PC-9 (cell line): Measurements from ENCODE around the gene ZNF586. TPM values are rescaled to one million over a fixed set of nuclear protein-coding genes. Genes with fewer than 3 reads are reported as not detected.

Source experiments
- BruUV-seq: library from RNA; stranded (reverse); fragments of 400-500 nt; replicated peaks from 2 replicates; lab custom pipeline; 2021; lab: Mats Ljungman, UMichigan
- CTCF ChIA-PET: fragments of 300-600 bp; sonication (Branson Sonifier 250); formaldehyde crosslinking; loops from one replicate; lab custom pipeline; 2022; ENCODE audit warnings: antibody characterized with exemption; lab: Charles Lee
- POLR2A ChIA-PET: fragments of 300-600 bp; sonication (Branson Sonifier 250); formaldehyde crosslinking; loops from one replicate; lab custom pipeline; 2022; ENCODE audit warnings: antibody characterized with exemption; ENCODE audit not compliant: unreplicated experiment; lab: Charles Lee
- DNase-seq, 2 experiments: peaks; one replicate each; pipeline versions ENCODE4 v3.0.0 to v3.0.0-alpha.2; 2015 to 2022; ENCODE audit warnings: mixed read lengths in 1 of 2
- H2AFZ ChIP-seq: fragments of 200-600 bp; sonication (generic); 2 replicates; pipeline ENCODE4 v1.8.1; 2017; ENCODE audit warnings: antibody characterized with exemption
- H3F3A ChIP-seq: fragments of 200-600 bp; sonication (generic); 2 replicates; pipeline ENCODE4 v1.8.1; 2017; ENCODE audit warnings: antibody characterized with exemption, mild to moderate bottlenecking, low read depth; ENCODE audit not compliant: insufficient read depth
- H3K27ac ChIP-seq: fragments of 200-600 bp; sonication (generic); 2 replicates; pipeline ENCODE4 v1.6.1; 2016; ENCODE audit warnings: mixed run types
- H3K27me3 ChIP-seq: fragments of 200-600 bp; sonication (generic); 2 replicates; pipeline ENCODE4 v1.6.1; 2016; ENCODE audit warnings: low read depth, mixed run types; ENCODE audit not compliant: insufficient read depth
- H3K36me3 ChIP-seq: fragments of 200-600 bp; sonication (generic); 2 replicates; pipeline ENCODE4 v1.6.1; 2016; ENCODE audit warnings: low read depth, mixed run types
- H3K4me1 ChIP-seq: fragments of 200-600 bp; sonication (generic); replicated peaks from 2 replicates; pipeline ENCODE4 v1.6.1; 2016; ENCODE audit warnings: mixed run types; ENCODE audit not compliant: insufficient read depth
- H3K4me2 ChIP-seq: fragments of 200-600 bp; sonication (generic); 2 replicates; pipeline ENCODE4 v1.6.1; 2017; ENCODE audit warnings: mixed run types
- H3K4me3 ChIP-seq: fragments of 200-600 bp; sonication (generic); 2 replicates; pipeline ENCODE4 v1.6.1; 2016; ENCODE audit warnings: mixed run types
- H3K79me2 ChIP-seq: fragments of 200-600 bp; sonication (generic); 2 replicates; pipeline ENCODE4 v1.6.1; 2017; ENCODE audit warnings: low read depth, mixed run types
- H3K9me2 ChIP-seq: fragments of 200-600 bp; sonication (generic); 2 replicates; pipeline ENCODE4 v1.8.1; 2017; ENCODE audit warnings: mild to moderate bottlenecking; ENCODE audit not compliant: insufficient read depth
- H3K9me3 ChIP-seq: fragments of 200-600 bp; sonication (generic); 2 replicates; pipeline ENCODE4 v1.8.1; 2016; ENCODE audit warnings: low read depth; ENCODE audit not compliant: insufficient read depth
- H4K20me1 ChIP-seq: fragments of 200-600 bp; sonication (generic); 2 replicates; pipeline ENCODE4 v1.8.1; 2017; ENCODE audit not compliant: insufficient read depth
- EZH2 ChIP-seq: fragments of 200-600 bp; sonication (generic); IDR thresholded peaks from 2 replicates; pipeline ENCODE4 v1.8.0; 2017; ENCODE audit warnings: antibody characterized with exemption, low read depth
- intact Hi-C: fragments of 100-400 bp; cut with micrococcal nuclease; formaldehyde crosslinking; loops from one replicate; pipeline ENCODE4 v1.10.0; 2022; ENCODE audit not compliant: unreplicated experiment
- total RNA-seq: library from RNA; stranded (reverse); gene quantifications from 2 replicates; pipeline ENCODE4 v1.2.3, GENCODE V29; 2021
- TF ChIP-seq, protein P1 (sequence below): fragments of 200-600 bp; sonication (generic); conservative IDR thresholded peaks from 2 replicates; pipeline ENCODE4 v1.6.1; 2017; ENCODE audit warnings: mixed run types, antibody characterized with exemption, mild to moderate bottlenecking, moderate library complexity

Gene ZNF586
- total RNA-seq, 1 experiment from 2014 or later, result 21.3 TPM

DNA sequence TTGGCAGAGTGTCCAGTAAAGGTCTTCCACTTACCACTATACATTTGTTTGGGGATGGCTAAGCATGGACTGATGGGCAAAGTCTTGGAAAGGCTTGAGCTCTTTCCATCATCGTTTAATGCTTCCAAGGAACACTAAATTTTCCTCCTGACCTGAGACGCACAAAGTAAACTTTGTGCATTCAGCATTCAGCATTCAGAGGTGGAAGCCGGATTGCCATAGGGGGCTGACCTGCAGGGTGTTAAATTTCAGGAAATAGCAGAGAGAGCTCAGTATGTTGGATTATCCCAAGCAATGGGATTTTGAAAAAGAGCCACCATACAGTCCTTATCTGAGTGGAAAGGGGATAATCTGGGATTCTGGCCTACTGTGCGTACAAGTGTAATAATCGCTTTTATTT lies 31.2 kb downstream of the ZNF586 start:
- Histone ChIP-seq H4K20me1 (no peaks in the 10 kb centered on the region), H3F3A (peaks cover 38% of the 10 kb centered on the region), H3K4me2 (no peak overlapping the region), H3K4me3 (no peak overlapping the region), H3K36me3 (peaks cover 10% of the 10 kb centered on the region; the same call in 1 of the 2 replicates), H3K9me3 (no peaks in the 10 kb centered on the region), H3K79me2 (0 out of 2 replicates have a peak, but pooled peaks cover 6% of the 10 kb centered on the region), H3K9me2 (no peaks in the 10 kb centered on the region), H3K27ac (no peak overlapping the region), H3K4me1 (peaks cover 30% of the 10 kb centered on the region), H3K27me3 (no peaks in the 10 kb centered on the region), H2AFZ (no peak overlapping the region)
- DNase-seq, result no peak
- CTCF ChIA-PET, result no interaction called here
- BruUV-seq, result no TSS peak
- POLR2A ChIA-PET, result interaction anchor here (0.6 kb wide), 1 partner anchor 19 kb away, joined by 5 read pairs; no protein-coding TSS in a partner anchor
- TF ChIP-seq, protein P1, sequence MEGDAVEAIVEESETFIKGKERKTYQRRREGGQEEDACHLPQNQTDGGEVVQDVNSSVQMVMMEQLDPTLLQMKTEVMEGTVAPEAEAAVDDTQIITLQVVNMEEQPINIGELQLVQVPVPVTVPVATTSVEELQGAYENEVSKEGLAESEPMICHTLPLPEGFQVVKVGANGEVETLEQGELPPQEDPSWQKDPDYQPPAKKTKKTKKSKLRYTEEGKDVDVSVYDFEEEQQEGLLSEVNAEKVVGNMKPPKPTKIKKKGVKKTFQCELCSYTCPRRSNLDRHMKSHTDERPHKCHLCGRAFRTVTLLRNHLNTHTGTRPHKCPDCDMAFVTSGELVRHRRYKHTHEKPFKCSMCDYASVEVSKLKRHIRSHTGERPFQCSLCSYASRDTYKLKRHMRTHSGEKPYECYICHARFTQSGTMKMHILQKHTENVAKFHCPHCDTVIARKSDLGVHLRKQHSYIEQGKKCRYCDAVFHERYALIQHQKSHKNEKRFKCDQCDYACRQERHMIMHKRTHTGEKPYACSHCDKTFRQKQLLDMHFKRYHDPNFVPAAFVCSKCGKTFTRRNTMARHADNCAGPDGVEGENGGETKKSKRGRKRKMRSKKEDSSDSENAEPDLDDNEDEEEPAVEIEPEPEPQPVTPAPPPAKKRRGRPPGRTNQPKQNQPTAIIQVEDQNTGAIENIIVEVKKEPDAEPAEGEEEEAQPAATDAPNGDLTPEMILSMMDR, result no peak
- no peak for TF ChIP-seq EZH2
- intact Hi-C loops, result no loop called here

DNA sequence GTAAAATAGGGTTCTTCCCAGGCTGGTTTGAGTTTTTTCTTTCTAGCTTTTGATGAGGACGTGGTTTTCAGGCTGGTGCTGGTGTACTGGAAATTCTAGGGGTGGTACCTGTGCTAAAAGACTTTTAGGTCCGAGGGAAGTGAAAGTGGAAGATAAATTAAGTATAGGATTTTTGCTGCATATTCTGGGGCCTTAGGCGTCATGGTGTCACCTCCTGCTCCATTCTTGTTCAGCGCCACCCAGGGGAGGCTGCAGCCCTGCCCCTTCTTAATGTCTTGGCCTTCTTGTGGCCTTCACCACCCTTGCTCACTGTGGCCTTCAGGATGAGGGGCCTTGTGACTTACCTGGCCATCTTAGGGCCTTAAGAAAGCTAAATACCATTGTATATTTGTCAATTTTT lies 32.8 kb downstream of the ZNF586 start:
- peaks cover 16% of the 10 kb centered on the region; the same call in 1 of the 2 replicates for H3K79me2 ChIP-seq
- H3K9me2 ChIP-seq, result no peaks in the 10 kb centered on the region
- intact Hi-C loops, result no loop called here
- H3K27ac ChIP-seq, result no peak overlapping the region
- H4K20me1 ChIP-seq, result no peaks in the 10 kb centered on the region
- ChIA-PET CTCF (no interaction called here), POLR2A (no interaction called here)
- H3F3A ChIP-seq, result peaks cover 38% of the 10 kb centered on the region
- H3K4me3 ChIP-seq, result no peak overlapping the region
- no peaks in the 10 kb centered on the region for H3K27me3 ChIP-seq
- no peak for DNase-seq
- no peak overlapping the region for H2AFZ ChIP-seq
- peaks cover 10% of the 10 kb centered on the region; the same call in 1 of the 2 replicates for H3K36me3 ChIP-seq
- BruUV-seq, result no TSS peak
- no peaks in the 10 kb centered on the region for H3K9me3 ChIP-seq
- no peak overlapping the region for H3K4me2 ChIP-seq
- H3K4me1 ChIP-seq, result peaks cover 31% of the 10 kb centered on the region
- TF ChIP-seq, protein P1, result no peak
- no peak for TF ChIP-seq EZH2

DNA sequence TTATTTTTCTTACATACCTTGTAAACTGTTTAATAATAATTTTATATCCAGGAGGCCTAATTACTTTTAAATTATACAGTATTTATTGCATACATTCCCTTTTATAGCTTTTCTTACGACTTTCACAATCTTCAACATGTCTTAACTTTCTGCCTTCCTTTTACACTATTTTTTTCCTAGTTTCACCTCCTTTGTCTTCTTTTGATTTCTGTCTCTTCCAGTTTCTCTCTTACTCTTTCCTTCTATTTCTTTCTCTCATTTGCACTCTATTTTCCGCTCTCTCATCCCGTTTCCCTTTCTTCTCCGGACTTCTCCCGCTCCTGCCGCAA lies 33.8 kb downstream of the ZNF586 start:
- TF ChIP-seq, protein P1, result no peak
- no peak for TF ChIP-seq EZH2
- Histone ChIP-seq H3K27ac (peak overlapping the region; percentile 61), H3K79me2 (peaks cover 16% of the 10 kb centered on the region; the same call in 1 of the 2 replicates), H4K20me1 (no peaks in the 10 kb centered on the region), H3F3A (peaks cover 38% of the 10 kb centered on the region), H3K4me1 (peaks cover 31% of the 10 kb centered on the region), H3K4me3 (peak overlapping the region; percentile 61), H3K27me3 (no peaks in the 10 kb centered on the region), H2AFZ (peak overlapping the region; percentile 74; the same call in 1 of the 2 replicates), H3K9me3 (no peaks in the 10 kb centered on the region), H3K9me2 (no peaks in the 10 kb centered on the region), H3K4me2 (peak overlapping the region; percentile 82), H3K36me3 (peaks cover 18% of the 10 kb centered on the region; the same call in 1 of the 2 replicates)
- BruUV-seq, result no TSS peak
- DNase-seq, result no peak
- POLR2A ChIA-PET, result interaction anchor here (0.6 to 1.3 kb wide), 2 partner anchors 12 to 16 kb away, joined by 3 to 14 read pairs; partner anchors contain the start of gene ZNF552
- intact Hi-C loops, result no loop called here
- CTCF ChIA-PET, result no interaction called here
